NCI-H1092 (cell line): ENCODE data around the gene GNA15.
"Not testable (repeated sequence)": the region's sequence is repeated elsewhere in the genome, so short reads cannot be mapped to it uniquely, and the experiment has no call there.

Experiments
- DNase-seq: peaks from one replicate; lab custom pipeline; 2025; lab: John Stamatoyannopoulos, UW

GNA15 gene

GRCh38 chr19:3176715-3177501 is 41.1 kb downstream of the GNA15 start:
- no peak for DNase-seq

GRCh38 chr19:3178377-3178972 is 42.6 kb downstream of the GNA15 start, which contains the start of gene S1PR4:
TSS of gene S1PR4 (plus strand) at chr19:3178769. CDS start at chr19:3178793, 24 bp downstream.
- no peak for DNase-seq

GRCh38 chr19:3178973-3179738 is 43.3 kb downstream of the GNA15 start:
- no peak for DNase-seq

GRCh38 chr19:3179739-3180293 is 44.0 kb downstream of the GNA15 start:
- DNase-seq, result no peak

- DNase-seq, result no peak
Measured at GRCh38 chr19:3183721-3184641, 48.1 kb downstream of the GNA15 start.

GRCh38 chr19:3184847-3185460 is 49.1 kb downstream of the GNA15 start:
- DNase-seq, result peak; percentile 65

- peak; percentile 88 for DNase-seq
Measured at GRCh38 chr19:3185461-3186159, 49.8 kb downstream of the GNA15 start, which contains the start of gene NCLN. TSS of gene NCLN (plus strand) at chr19:3185930. CDS start at chr19:3186031, 101 bp downstream.

GRCh38 chr19:3186160-3186688 is 50.4 kb downstream of the GNA15 start:
- no peak for DNase-seq

- DNase-seq, result no peak
Measured at GRCh38 chr19:3186891-3187661, 51.2 kb downstream of the GNA15 start.

GRCh38 chr19:3187662-3188511 is 52.1 kb downstream of the GNA15 start:
- DNase-seq, result no peak

GRCh38 chr19:3188627-3189596 is 53.1 kb downstream of the GNA15 start:
- DNase-seq, result no peak

- DNase-seq, result no peak
Measured at GRCh38 chr19:3189702-3190469, 54.1 kb downstream of the GNA15 start.

GRCh38 chr19:3190470-3190770 is 54.6 kb downstream of the GNA15 start:
- no peak for DNase-seq

- no peak for DNase-seq
Measured at GRCh38 chr19:3190921-3191805, 55.3 kb downstream of the GNA15 start.

GRCh38 chr19:3191806-3192104 is 55.9 kb downstream of the GNA15 start:
- DNase-seq, result not testable (repeated sequence)

- no peak for DNase-seq
Measured at GRCh38 chr19:3192228-3192635, 56.4 kb downstream of the GNA15 start.
